Measurements from ENCODE around the gene NMT1. TPM values are rescaled to one million over a fixed set of nuclear protein-coding genes. Genes with fewer than 3 reads are reported as not detected.
A peak's percentile ranks its signal among the peaks of the same experiment; 100 is the strongest.

NMT1 gene
- total and polyA plus RNA-seq, 2 of the 13 experiments (the other 11 are each of a cell fraction or from before 2014, with no cell fraction given): 75.7 to 142 TPM

- TF ChIP-seq MBNL3 (CRISPR knock-in tag; conservative IDR thresholded peaks at IDR 0.05) (peak; percentile 94; the same call in 1 of the 2 replicates), HINFP (CRISPR knock-in tag; IDR thresholded peaks at IDR 0.05; ENCODE audit: low read depth) (no peak), IRF2 (CRISPR knock-in tag; IDR thresholded peaks at IDR 0.05) (peak; percentile 54; the same call in 1 of the 2 replicates), NCOA2 (CRISPR knock-in tag; IDR thresholded peaks at IDR 0.05) (no peak; the same call in 1 of the 2 replicates), CCAR2 (optimal IDR thresholded peaks at IDR 0.05; ENCODE audit: low read depth, low read length) (peak; percentile 82), GZF1 (CRISPR knock-in tag; IDR thresholded peaks at IDR 0.05) (peak; percentile 3; the same call in 1 of the 2 replicates), HOXA5 (CRISPR knock-in tag; IDR thresholded peaks at IDR 0.05) (peak; percentile 39; the same call in 1 of the 2 replicates), KMT2A (CRISPR knock-in tag; IDR thresholded peaks at IDR 0.05) (peak; percentile 45; the same call in 1 of the 2 replicates), ZBTB10 (CRISPR knock-in tag; IDR thresholded peaks at IDR 0.05; ENCODE audit: borderline replicate concordance) (no peak; the same call in 1 of the 2 replicates), ZNF569 (CRISPR knock-in tag; IDR thresholded peaks at IDR 0.05; ENCODE audit: borderline replicate concordance) (no peak), ISL2 (CRISPR knock-in tag; IDR thresholded peaks at IDR 0.05) (peak; percentile 52; the same call in 1 of the 2 replicates), ZNF672 (CRISPR knock-in tag; IDR thresholded peaks at IDR 0.05) (no peak), ETV5 (CRISPR knock-in tag; IDR thresholded peaks at IDR 0.05; ENCODE audit: borderline replicate concordance) (0 out of 2 replicates have a peak, but pooled peaks have one; percentile 14), DNMT3B (CRISPR knock-in tag; conservative IDR thresholded peaks at IDR 0.05) (no peak), NFKBIZ (CRISPR knock-in tag; IDR thresholded peaks at IDR 0.05) (peak; percentile 53; the same call in 1 of the 2 replicates), ZSCAN20 (CRISPR knock-in tag; IDR thresholded peaks at IDR 0.05; ENCODE audit: borderline replicate concordance) (peak; percentile 19; the same call in 1 of the 2 replicates), ADNP (CRISPR knock-in tag; IDR thresholded peaks at IDR 0.05) (peak; percentile 83), ZNF367 (CRISPR knock-in tag; IDR thresholded peaks at IDR 0.05; ENCODE audit: borderline replicate concordance) (no peak), FIP1L1 (IDR thresholded peaks at IDR 0.05; ENCODE audit: borderline replicate concordance, insufficient read depth, low read depth, low read length) (no peak), CHD4 (IDR thresholded peaks at IDR 0.05; ENCODE audit: borderline replicate concordance, low read length) (peak; percentile 53; the same call in 1 of the 2 replicates), RXRA (CRISPR knock-in tag; IDR thresholded peaks at IDR 0.05) (0 out of 2 replicates have a peak, but pooled peaks have one; percentile 39), EED (CRISPR knock-in tag; IDR thresholded peaks at IDR 0.05) (0 out of 2 replicates have a peak, but pooled peaks have one; percentile 72), ZNF30 (CRISPR knock-in tag; IDR thresholded peaks at IDR 0.05) (peak; percentile 34; the same call in 1 of the 2 replicates), ZNF326 (CRISPR knock-in tag; IDR thresholded peaks at IDR 0.05; ENCODE audit: borderline replicate concordance) (no peak), ZNF337 (CRISPR knock-in tag; IDR thresholded peaks at IDR 0.05; ENCODE audit: borderline replicate concordance, low read depth) (peak; percentile 28)
- TF ChIP-seq, protein P1, sequence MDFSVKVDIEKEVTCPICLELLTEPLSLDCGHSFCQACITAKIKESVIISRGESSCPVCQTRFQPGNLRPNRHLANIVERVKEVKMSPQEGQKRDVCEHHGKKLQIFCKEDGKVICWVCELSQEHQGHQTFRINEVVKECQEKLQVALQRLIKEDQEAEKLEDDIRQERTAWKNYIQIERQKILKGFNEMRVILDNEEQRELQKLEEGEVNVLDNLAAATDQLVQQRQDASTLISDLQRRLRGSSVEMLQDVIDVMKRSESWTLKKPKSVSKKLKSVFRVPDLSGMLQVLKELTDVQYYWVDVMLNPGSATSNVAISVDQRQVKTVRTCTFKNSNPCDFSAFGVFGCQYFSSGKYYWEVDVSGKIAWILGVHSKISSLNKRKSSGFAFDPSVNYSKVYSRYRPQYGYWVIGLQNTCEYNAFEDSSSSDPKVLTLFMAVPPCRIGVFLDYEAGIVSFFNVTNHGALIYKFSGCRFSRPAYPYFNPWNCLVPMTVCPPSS (IDR thresholded peaks at IDR 0.05): no peak
Measured at GRCh38 chr17:45147581-45148182, 86.6 kb downstream of the NMT1 start (continued).

Data from HepG2 (cell line).